Sigmoid colon (tissue), 7 donors: ENCODE results near the gene USH1C. TPM values are rescaled to one million over a fixed set of nuclear protein-coding genes. Genes with fewer than 3 reads are reported as not detected.

ENCODE experiments used
- DNase-seq: peaks from one replicate; pipeline ENCODE4 v3.0.0-alpha.2; 2019
- H3K27ac ChIP-seq, 4 donors: fragments of 200-600 bp; sonication (generic); one replicate each; pipeline ENCODE4 v1.5.1; 2016 to 2019; ENCODE audit warnings: mild to moderate bottlenecking in 1 of 4
- H3K27me3 ChIP-seq, 3 donors: fragments of 200-600 bp; sonication (generic); one replicate each; pipeline ENCODE4 v1.5.1; 2019; ENCODE audit warnings: mild to moderate bottlenecking in 1 of 3
- H3K36me3 ChIP-seq, 4 donors: fragments of 200-600 bp; sonication (generic); one replicate each; pipeline ENCODE4 v1.5.1; 2016 to 2019
- H3K4me1 ChIP-seq, 4 donors: fragments of 200-600 bp; sonication (generic); one replicate each; pipeline ENCODE4 v1.5.1; 2017 to 2019
- H3K4me3 ChIP-seq, 4 donors: fragments of 200-600 bp; sonication (generic); one replicate each; pipeline ENCODE4 v1.5.1; 2017 to 2019; ENCODE audit warnings: mild to moderate bottlenecking in 2 of 4, moderate library complexity in 1 of 4
- H3K9me3 ChIP-seq, 4 donors: fragments of 200-600 bp in 3 of 4; sonication (generic) in 3 of 4; one replicate each; pipeline versions ENCODE4 v1.5.1 to v1.6.1; 2013 to 2019
- CTCF ChIP-seq, 4 experiments: fragments of 450-650 bp in 3 of 4; fragments of 200-600 bp in 1 of 4; IDR thresholded peaks; one replicate each; pipeline ENCODE4 v1.5.1; 2016 to 2019; ENCODE audit warnings: antibody characterized with exemption in 4 of 4, mild to moderate bottlenecking in 3 of 4, moderate library complexity in 2 of 4
- EP300 ChIP-seq, 4 donors: sonication (generic); formaldehyde crosslinking; IDR thresholded peaks; one replicate each; pipeline ENCODE4 v1.6.1; 2017; ENCODE audit warnings: antibody characterized with exemption in 4 of 4
- POLR2A ChIP-seq, 2 donors: fragments of 450-650 bp; IDR thresholded peaks; one replicate each; pipeline ENCODE4 v1.6.1; 2016; ENCODE audit warnings: antibody characterized with exemption in 2 of 2, mild to moderate bottlenecking in 2 of 2, moderate library complexity in 2 of 2
- POLR2AphosphoS5 ChIP-seq, 4 donors: sonication (generic); formaldehyde crosslinking; IDR thresholded peaks; one replicate each; pipeline ENCODE4 v1.6.1; 2017; ENCODE audit warnings: antibody characterized with exemption in 4 of 4
- WGBS, 2 donors: extraction: QIAGEN DNeasy Blood & Tissue Kit; methylation state at CpG; one replicate each; pipeline ENCODE4 v1.1.7; 2013; 5-methylcytosine and 5-hydroxymethylcytosine counted together
- intact Hi-C: fragments of 100-400 bp; cut with DNase I; formaldehyde crosslinking; loops from one replicate; pipeline ENCODE4 v1.15.1; 2023
- polyA plus RNA-seq, 3 donors: library from polyadenylated mRNA; stranded (reverse); fragments of 200-250 nt; gene quantifications; one replicate each; pipeline ENCODE4 v1.2.3, GENCODE V29; 2013
- total RNA-seq, 4 donors: library from RNA; depleted of rRNA; stranded (reverse); fragments of >200 nt; gene quantifications; one replicate each; pipeline ENCODE4 v1.1.0, GENCODE V29; 2016
- donor health status: healthy with polysubstance abuse.
- donor health status: Bipolar disorder and iron deficiency.
- donor health status: healthy.

The USH1C gene
- total and polyA plus RNA-seq, 7 donors = 1.2 to 152 (median 2.5) TPM

- Histone ChIP-seq H3K4me3 (no peak overlapping the region), H3K4me1 (peaks cover 0 to 6% (median 6%) of the 10 kb centered on the region in 4 donors), H3K27ac (no peak overlapping the region), H3K36me3 (no peaks in the 10 kb centered on the region), H3K9me3 (no peaks in the 10 kb centered on the region), H3K27me3 (no peaks in the 10 kb centered on the region)
- TF ChIP-seq EP300 (IDR thresholded peaks at IDR 0.05) (no peak), CTCF (IDR thresholded peaks at IDR 0.05) (no peak), POLR2A (IDR thresholded peaks at IDR 0.05) (no peak), POLR2AphosphoS5 (IDR thresholded peaks at IDR 0.05) (no peak)
- WGBS, 2 donors = 92 to 95% methylated on average over 12 of the region's 12 CpGs
- DNase-seq = no peak
- intact Hi-C loops = loop anchor here (10.0 kb wide), 1 partner anchor 266 kb away; no protein-coding TSS in a partner anchor
Observed at GRCh38 chr11:17500673-17501072, 43.5 kb downstream of the USH1C start.

GRCh38 chr11:17498475-17498874, 45.7 kb downstream of the USH1C start:
- TF ChIP-seq CTCF (IDR thresholded peaks at IDR 0.05) = no peak

GRCh38 chr11:17498058-17498457, 46.2 kb downstream of the USH1C start:
- no peak overlapping the region for H3K4me3 ChIP-seq
- no peaks in the 10 kb centered on the region for H3K4me1 ChIP-seq
- no peaks in the 10 kb centered on the region for H3K9me3 ChIP-seq
- intact Hi-C loops = no loop called here
- no peak overlapping the region for H3K27ac ChIP-seq
- no peaks in the 10 kb centered on the region for H3K36me3 ChIP-seq
- no peak for DNase-seq
- WGBS, 2 donors = 25 to 51% methylated on average over 4 of the region's 4 CpGs
- no peak for TF ChIP-seq CTCF (IDR thresholded peaks at IDR 0.05)
- no peak for TF ChIP-seq POLR2AphosphoS5 (IDR thresholded peaks at IDR 0.05)
- TF ChIP-seq POLR2A (IDR thresholded peaks at IDR 0.05) = no peak
- no peaks in the 10 kb centered on the region for H3K27me3 ChIP-seq

More at GRCh38 chr11:17498475-17498874, 45.7 kb downstream of the USH1C start:
- intact Hi-C loops = no loop called here
- WGBS, 2 donors = 76 to 89% methylated on average over 5 of the region's 5 CpGs
- Histone ChIP-seq H3K27ac (no peak overlapping the region), H3K9me3 (no peaks in the 10 kb centered on the region), H3K27me3 (no peaks in the 10 kb centered on the region), H3K4me3 (no peak overlapping the region), H3K36me3 (no peaks in the 10 kb centered on the region), H3K4me1 (no peaks in the 10 kb centered on the region)
- DNase-seq = no peak

GRCh38 chr11:17496406-17496805, 47.8 kb downstream of the USH1C start:
- Histone ChIP-seq H3K4me3 (no peak overlapping the region), H3K9me3 (no peaks in the 10 kb centered on the region), H3K27ac (no peak overlapping the region), H3K4me1 (no peaks in the 10 kb centered on the region), H3K27me3 (peaks cover 0 to 6% (median 0%) of the 10 kb centered on the region in 3 donors), H3K36me3 (no peaks in the 10 kb centered on the region)
- TF ChIP-seq EP300 (IDR thresholded peaks at IDR 0.05) (no peak), POLR2A (IDR thresholded peaks at IDR 0.05) (no peak), POLR2AphosphoS5 (IDR thresholded peaks at IDR 0.05) (no peak), CTCF (IDR thresholded peaks at IDR 0.05) (no peak)
- intact Hi-C loops = no loop called here
- WGBS, 2 donors = 79 to 81% methylated on average over 7 of the region's 7 CpGs
- DNase-seq = no peak

GRCh38 chr11:17494019-17494418, 50.2 kb downstream of the USH1C start:
- peaks cover 0 to 6% (median 0%) of the 10 kb centered on the region in 3 donors for H3K27me3 ChIP-seq
- no peaks in the 10 kb centered on the region for H3K36me3 ChIP-seq
- no peaks in the 10 kb centered on the region for H3K9me3 ChIP-seq
- no peak for DNase-seq
- H3K4me3 ChIP-seq = no peak overlapping the region
- intact Hi-C loops = no loop called here
- peaks cover 0 to 9% (median 0%) of the 10 kb centered on the region in 4 donors for H3K4me1 ChIP-seq
- H3K27ac ChIP-seq = no peak overlapping the region
- WGBS, 2 donors = 74 to 75% methylated on average over 6 of the region's 6 CpGs
- no peak for TF ChIP-seq POLR2AphosphoS5 (IDR thresholded peaks at IDR 0.05)
